ENCODE results near the gene SLC22A17.

Gene SLC22A17

DNA sequence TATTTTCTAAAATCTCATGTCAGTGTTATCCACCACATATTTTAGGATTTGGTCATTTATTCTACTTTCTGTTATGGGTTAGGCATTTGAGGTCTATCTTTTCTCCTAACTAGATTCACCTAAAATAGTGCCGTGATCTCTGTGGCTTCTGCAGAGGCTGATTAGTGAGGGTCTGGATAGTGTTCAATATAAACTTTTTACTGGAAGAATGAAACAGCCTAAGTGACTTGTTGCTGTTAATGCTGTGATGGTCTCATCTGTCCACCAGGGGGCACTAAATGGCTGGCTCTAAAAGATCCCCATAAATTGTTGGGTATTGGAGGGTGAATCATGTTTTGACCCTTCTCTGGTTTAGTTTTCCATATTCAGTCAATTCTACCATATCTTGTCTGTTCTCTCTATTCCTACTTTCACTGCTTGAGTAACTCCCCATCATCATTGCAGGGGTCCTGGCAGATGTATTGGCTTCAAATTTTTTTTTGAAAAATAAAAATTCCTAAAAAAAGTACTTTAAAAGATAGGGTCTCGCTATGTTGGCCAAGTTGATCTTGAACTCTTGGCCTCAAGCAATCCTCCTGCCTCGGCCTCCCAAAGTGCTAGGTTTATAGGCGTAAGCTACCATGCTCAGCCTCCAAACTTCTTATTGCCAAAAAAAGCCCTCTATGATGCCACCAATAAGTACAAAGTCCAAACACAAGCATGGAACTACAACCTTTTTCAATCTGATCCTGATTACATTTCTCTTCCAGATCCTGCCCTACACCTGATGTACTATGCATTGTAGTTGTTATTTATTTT, 24.5 kb downstream of the SLC22A17 start:
- TF ChIP-seq CTCF (IDR thresholded peaks at IDR 0.05): peak; percentile 89

- no peak for TF ChIP-seq CTCF (IDR thresholded peaks at IDR 0.05)
These were observed 26.0 kb downstream of the SLC22A17 start for GRCh38 chr14:23326491-23327332.

DNA sequence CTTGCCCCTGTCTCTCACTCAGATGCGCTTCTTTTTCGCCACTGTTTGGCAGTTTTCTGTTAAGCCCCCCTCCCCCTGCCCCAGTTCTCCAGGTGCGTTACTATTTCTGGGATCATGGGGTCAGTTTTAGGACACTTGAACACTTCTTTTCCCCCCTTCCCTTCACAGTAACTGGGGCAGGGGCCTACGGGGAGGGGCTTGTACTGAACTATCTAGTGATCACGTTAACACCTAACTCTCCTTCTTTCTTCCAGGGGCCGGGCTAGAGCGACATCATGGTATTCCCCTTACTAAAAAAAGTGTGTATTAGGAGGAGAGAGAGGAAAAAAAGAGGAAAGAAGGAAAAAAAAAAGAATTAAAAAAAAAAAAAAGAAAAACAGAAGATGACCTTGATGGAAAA, 27.7 kb downstream of the SLC22A17 start:
- no peak for TF ChIP-seq CTCF (IDR thresholded peaks at IDR 0.05)

GRCh38 chr14:23324455-23324846, 28.2 kb downstream of the SLC22A17 start:
- no peak for TF ChIP-seq CTCF (IDR thresholded peaks at IDR 0.05)

DNA sequence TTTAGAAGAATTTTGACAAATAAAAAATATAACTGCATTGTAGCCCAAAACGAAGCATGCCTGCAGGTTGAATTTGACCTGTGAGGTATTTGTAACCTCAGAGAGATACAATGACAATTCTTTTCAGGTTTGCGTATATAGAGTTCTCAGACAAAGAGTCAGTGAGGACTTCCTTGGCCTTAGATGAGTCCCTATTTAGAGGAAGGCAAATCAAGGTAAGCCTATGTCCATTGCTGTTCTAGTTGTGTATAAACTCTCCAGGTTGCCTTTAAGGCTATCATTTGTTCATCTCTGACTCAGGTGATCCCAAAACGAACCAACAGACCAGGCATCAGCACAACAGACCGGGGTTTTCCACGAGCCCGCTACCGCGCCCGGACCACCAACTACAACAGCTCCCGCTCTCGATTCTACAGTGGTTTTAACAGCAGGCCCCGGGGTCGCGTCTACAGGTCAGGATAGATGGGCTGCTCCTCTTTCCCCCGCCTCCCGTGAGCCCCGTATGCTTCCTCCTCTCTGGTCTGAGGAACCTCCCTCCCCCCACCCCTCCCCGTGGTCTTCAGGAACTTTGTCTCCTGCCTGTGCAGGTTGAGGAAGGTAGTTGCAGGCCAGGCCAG, 28.7 kb downstream of the SLC22A17 start:
- no peak for TF ChIP-seq CTCF (IDR thresholded peaks at IDR 0.05)

DNA sequence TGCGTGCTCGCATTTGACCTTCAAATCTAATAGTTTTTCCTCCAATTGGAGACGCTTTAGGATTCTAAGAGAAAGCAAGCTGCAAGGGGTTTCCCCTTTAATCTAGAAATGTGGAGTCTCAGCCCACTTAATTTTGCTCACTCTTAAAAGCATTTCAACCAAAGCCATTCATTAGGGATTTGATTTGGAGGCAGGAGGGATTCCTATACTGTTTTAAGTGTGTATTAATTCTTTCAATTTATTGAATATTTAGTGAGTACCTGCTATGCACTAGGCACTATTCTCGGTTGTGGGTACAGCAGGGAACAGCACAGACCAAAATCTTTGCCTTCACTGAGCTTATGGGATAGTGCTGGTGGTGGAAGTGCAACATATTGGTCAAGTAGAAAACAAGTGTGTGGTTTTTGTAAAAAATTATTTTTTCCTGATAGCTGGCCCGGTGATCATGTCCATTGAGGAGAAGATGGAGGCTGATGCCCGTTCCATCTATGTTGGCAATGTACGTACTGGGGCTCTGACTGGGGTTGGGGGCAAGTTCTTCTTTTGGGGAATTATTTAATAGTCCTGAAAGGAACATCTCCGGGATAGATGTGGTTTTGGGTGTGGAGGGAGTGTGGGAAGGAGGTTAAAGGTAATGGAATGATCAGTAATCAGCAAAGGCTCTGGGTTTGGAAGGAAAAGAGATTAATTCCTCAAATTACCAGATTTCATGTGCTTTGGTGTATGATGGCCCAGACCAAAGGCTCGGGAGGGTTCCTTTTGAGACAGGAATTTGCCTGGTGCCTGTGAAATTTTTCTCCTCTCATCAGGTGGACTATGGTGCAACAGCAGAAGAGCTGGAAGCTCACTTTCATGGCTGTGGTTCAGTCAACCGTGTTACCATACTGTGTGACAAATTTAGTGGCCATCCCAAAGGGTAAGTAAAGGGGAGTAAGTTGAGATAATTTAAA, 29.8 kb downstream of the SLC22A17 start:
- no peak for TF ChIP-seq CTCF (IDR thresholded peaks at IDR 0.05)

All from LNCAP (cell line).